GM23338 (cell line): ENCODE results near the gene IRS1.

Source experiments
- CREB1 ChIP-seq: fragments of 250-450 bp; sonication (Bioruptor Pico); IDR thresholded peaks from 2 replicates; pipeline ENCODE4 v1.5.0; 2020; ENCODE audit warnings: low read depth, mild to moderate bottlenecking, moderate library complexity
- CTCF ChIP-seq, 2 experiments: fragments of 200-600 bp in 1 of 2; sonication (generic) in 1 of 2; conservative IDR thresholded peaks; 2 replicates each; pipeline versions ENCODE4 v1.5.1 to v1.6.1; 2016 to 2017; ENCODE audit warnings: antibody characterized with exemption in 2 of 2, low read depth in 2 of 2, mild to moderate bottlenecking in 2 of 2, moderate library complexity in 1 of 2
- EZH2phosphoT487 ChIP-seq: fragments of 200-600 bp; sonication (generic); IDR thresholded peaks from one replicate; pipeline ENCODE4 v1.8.1; 2018; ENCODE audit warnings: antibody characterized with exemption; ENCODE audit not compliant: unreplicated experiment
- POLR2AphosphoS5 ChIP-seq: IDR thresholded peaks from 2 replicates; pipeline ENCODE4 v1.6.1; 2016; ENCODE audit warnings: antibody characterized with exemption, low read depth

GRCh38 chr2:226813148-226813701 is 13.6 kb upstream of the IRS1 start:
- peak; percentile 76 to 92 for TF ChIP-seq CTCF (conservative IDR thresholded peaks at IDR 0.05; ENCODE audit: low read depth in 2 of 2)
- TF ChIP-seq CREB1 (CRISPR knock-in tag) = no peak
- no peak for TF ChIP-seq EZH2phosphoT487
- no peak for TF ChIP-seq POLR2AphosphoS5
